ENCODE measurements around the gene NTRK1. TPM values are rescaled to one million over a fixed set of nuclear protein-coding genes. Genes with fewer than 3 reads are reported as not detected.
A peak's percentile ranks its signal among the peaks of the same experiment; 100 is the strongest.

The NTRK1 gene
- total RNA-seq, 1 experiment from 2014 or later: 0.24 TPM

GRCh38 chr1:156894001-156894400, 33.3 kb downstream of the NTRK1 start:
- Histone ChIP-seq H2AK5ac (ENCODE audit: insufficient read length, low read length) (no peak overlapping the region), H3K4me2 (ENCODE audit: insufficient read depth, insufficient read length, low read length) (peak overlapping the region; percentile 54), H4K8ac (replicated peaks; ENCODE audit: insufficient read length, low read depth, low read length) (no peak overlapping the region), H3K4ac (ENCODE audit: low read depth, low read length) (no peak overlapping the region), H3K56ac (ENCODE audit: insufficient read length, low read depth, low read length) (no peak overlapping the region), H2BK20ac (ENCODE audit: low read depth, low read length, poor library complexity, severe bottlenecking) (no peak overlapping the region), H2BK5ac (ENCODE audit: insufficient read length, low read length) (no peak overlapping the region), H3K79me1 (ENCODE audit: insufficient read depth, low read depth, low read length, poor library complexity, severe bottlenecking) (no peaks in the 10 kb centered on the region), H2AFZ (ENCODE audit: low read length) (no peak overlapping the region), H3K27me3 (ENCODE audit: insufficient read depth, low read length) (peaks cover 21% of the 10 kb centered on the region; the same call in 1 of the 2 replicates), H3K14ac (ENCODE audit: insufficient read depth, low read length) (no peak overlapping the region), H3K23ac (ENCODE audit: insufficient read length, low read depth, low read length) (no peak overlapping the region), H4K20me1 (ENCODE audit: control insufficient read depth, insufficient read depth, insufficient read length) (no peaks in the 10 kb centered on the region), H4K91ac (ENCODE audit: insufficient read length, low read depth, low read length) (no peak overlapping the region), H2BK12ac (ENCODE audit: insufficient read length, low read depth, low read length) (no peak overlapping the region), H3K23me2 (ENCODE audit: insufficient read length, low read depth, low read length, poor library complexity, severe bottlenecking) (no peaks in the 10 kb centered on the region), H3K9me3 (ENCODE audit: control insufficient read depth, low read depth, low read length) (no peaks in the 10 kb centered on the region), H2BK120ac (ENCODE audit: low read depth, low read length, poor library complexity, severe bottlenecking) (no peak overlapping the region), H3K27ac (ENCODE audit: insufficient read length, low read depth, low read length) (no peak overlapping the region), H2BK15ac (ENCODE audit: low read depth, low read length) (no peak overlapping the region), H3K9ac (ENCODE audit: extremely low read depth, insufficient read length, low read length) (no peak overlapping the region), H3K79me2 (ENCODE audit: insufficient read depth, low read length) (no peaks in the 10 kb centered on the region), H3T11ph (ENCODE audit: low read length) (no peak overlapping the region), H3K18ac (ENCODE audit: insufficient read length, low read depth, low read length) (no peak overlapping the region), H3K4me1 (ENCODE audit: insufficient read depth, low read length) (no peaks in the 10 kb centered on the region), H4K5ac (ENCODE audit: insufficient read length, low read depth, low read length) (no peak overlapping the region)
- peaks cover 21 to 39% of the 10 kb centered on the region in 2 experiments for H3K4me1 Mint-ChIP-seq
- H3K27me3 Mint-ChIP-seq (ENCODE audit: low read depth): peaks cover 87% of the 10 kb centered on the region
- H3K9me3 Mint-ChIP-seq: no peaks in the 10 kb centered on the region; a peak in 2 of 5 replicates
- H3K4me3 Mint-ChIP-seq: peak overlapping the region; percentile 27 to 50; a peak in 2 of 5 replicates
- TF ChIP-seq CTCF (conservative IDR thresholded peaks at IDR 0.05): no peak
- DNase-seq: no peak
- no peaks in the 10 kb centered on the region for H3K36me3 Mint-ChIP-seq (ENCODE audit: insufficient read depth in 1 of 3, low read depth in 3 of 3)
- no peak overlapping the region for H3K27ac Mint-ChIP-seq
- no CpG with 5 or more reads among the region's 5 CpGs for WGBS (ENCODE audit: extremely low coverage, insufficient read length, low lambda C conversion rate)

All from H9 (cell line).